ENCODE results near the gene ARHGAP6.

The ARHGAP6 gene

GRCh38 chrX:11311706-11312105 is 354.0 kb downstream of the ARHGAP6 start:
- Mint-ChIP-seq H3K27ac (no peak overlapping the region), H3K36me3 (ENCODE audit: low read depth) (no peaks in the 10 kb centered on the region), H3K4me1 (ENCODE audit: low read depth) (no peaks in the 10 kb centered on the region), H3K27me3 (peaks cover 2% of the 10 kb centered on the region), H3K4me3 (no peak overlapping the region), H3K9me3 (no peaks in the 10 kb centered on the region)
- intact Hi-C loops (cut with micrococcal nuclease), result no loop called here

- peaks cover 6% of the 10 kb centered on the region for H3K27me3 Mint-ChIP-seq
- H3K36me3 Mint-ChIP-seq (ENCODE audit: low read depth), result no peaks in the 10 kb centered on the region
- intact Hi-C loops (cut with micrococcal nuclease), result no loop called here
- H3K4me3 Mint-ChIP-seq, result no peak overlapping the region
- no peak overlapping the region for H3K27ac Mint-ChIP-seq
- H3K4me1 Mint-ChIP-seq (ENCODE audit: low read depth), result no peaks in the 10 kb centered on the region
- H3K9me3 Mint-ChIP-seq, result no peaks in the 10 kb centered on the region
These were observed 356.5 kb downstream of the ARHGAP6 start for GRCh38 chrX:11309220-11309619.

GRCh38 chrX:11305641-11306040 is 360.1 kb downstream of the ARHGAP6 start:
- H3K4me1 Mint-ChIP-seq (ENCODE audit: low read depth), result no peaks in the 10 kb centered on the region
- H3K4me3 Mint-ChIP-seq, result no peak overlapping the region
- intact Hi-C loops (cut with micrococcal nuclease), result no loop called here
- no peak overlapping the region for H3K27ac Mint-ChIP-seq
- peaks cover 4% of the 10 kb centered on the region for H3K27me3 Mint-ChIP-seq
- H3K9me3 Mint-ChIP-seq, result no peaks in the 10 kb centered on the region
- no peaks in the 10 kb centered on the region for H3K36me3 Mint-ChIP-seq (ENCODE audit: low read depth)

- H3K36me3 Mint-ChIP-seq (ENCODE audit: low read depth), result no peaks in the 10 kb centered on the region
- no peaks in the 10 kb centered on the region for H3K4me1 Mint-ChIP-seq (ENCODE audit: low read depth)
- H3K4me3 Mint-ChIP-seq, result no peak overlapping the region
- peaks cover 4% of the 10 kb centered on the region for H3K27me3 Mint-ChIP-seq
- intact Hi-C loops (cut with micrococcal nuclease), result no loop called here
- H3K27ac Mint-ChIP-seq, result no peak overlapping the region
- no peaks in the 10 kb centered on the region for H3K9me3 Mint-ChIP-seq
These were observed 360.9 kb downstream of the ARHGAP6 start for GRCh38 chrX:11304829-11305228.

GRCh38 chrX:11298600-11298999 is 367.1 kb downstream of the ARHGAP6 start:
- Mint-ChIP-seq H3K9me3 (no peaks in the 10 kb centered on the region), H3K27me3 (peaks cover 4% of the 10 kb centered on the region), H3K4me1 (ENCODE audit: low read depth) (peaks cover 8% of the 10 kb centered on the region), H3K27ac (no peak overlapping the region), H3K36me3 (ENCODE audit: low read depth) (no peaks in the 10 kb centered on the region), H3K4me3 (no peak overlapping the region)
- intact Hi-C loops (cut with micrococcal nuclease), result no loop called here

GRCh38 chrX:11296051-11296450 is 369.7 kb downstream of the ARHGAP6 start:
- no peaks in the 10 kb centered on the region for H3K9me3 Mint-ChIP-seq
- H3K4me3 Mint-ChIP-seq, result no peak overlapping the region
- no peaks in the 10 kb centered on the region for H3K36me3 Mint-ChIP-seq (ENCODE audit: low read depth)
- intact Hi-C loops (cut with micrococcal nuclease), result no loop called here
- H3K4me1 Mint-ChIP-seq (ENCODE audit: low read depth), result peaks cover 8% of the 10 kb centered on the region
- no peak overlapping the region for H3K27ac Mint-ChIP-seq
- H3K27me3 Mint-ChIP-seq, result peaks cover 5% of the 10 kb centered on the region

GRCh38 chrX:11293113-11293512 is 372.6 kb downstream of the ARHGAP6 start, which contains the start of gene AMELX:
Gene AMELX (plus strand): TSS chrX:11293413. CDS start chrX:11294789, 1,376 bp downstream.
- Mint-ChIP-seq H3K4me3 (no peak within 1 kb of the TSS), H3K4me1 (ENCODE audit: low read depth) (peaks cover 8% of the 10 kb centered on the region), H3K27ac (no peak within 1 kb of the TSS), H3K27me3 (peaks cover 5% of the 10 kb centered on the region), H3K9me3 (no peaks in the 10 kb centered on the region), H3K36me3 (ENCODE audit: low read depth) (no peaks in the 10 kb centered on the region)
- intact Hi-C loops (cut with micrococcal nuclease), result no loop called here

- H3K27me3 Mint-ChIP-seq, result peaks cover 3% of the 10 kb centered on the region
- intact Hi-C loops (cut with micrococcal nuclease), result no loop called here
- no peaks in the 10 kb centered on the region for H3K9me3 Mint-ChIP-seq
- peaks cover 3% of the 10 kb centered on the region for H3K4me1 Mint-ChIP-seq (ENCODE audit: low read depth)
- no peak overlapping the region for H3K27ac Mint-ChIP-seq
- H3K4me3 Mint-ChIP-seq, result no peak overlapping the region
- no peaks in the 10 kb centered on the region for H3K36me3 Mint-ChIP-seq (ENCODE audit: low read depth)
These were observed 375.2 kb downstream of the ARHGAP6 start for GRCh38 chrX:11290416-11291102.

- no peaks in the 10 kb centered on the region for H3K9me3 Mint-ChIP-seq
- H3K4me3 Mint-ChIP-seq, result no peak overlapping the region
- no peaks in the 10 kb centered on the region for H3K36me3 Mint-ChIP-seq (ENCODE audit: low read depth)
- no peak overlapping the region for H3K27ac Mint-ChIP-seq
- intact Hi-C loops (cut with micrococcal nuclease), result no loop called here
- peaks cover 1% of the 10 kb centered on the region for H3K27me3 Mint-ChIP-seq
- H3K4me1 Mint-ChIP-seq (ENCODE audit: low read depth), result no peaks in the 10 kb centered on the region
These were observed 378.2 kb downstream of the ARHGAP6 start for GRCh38 chrX:11287505-11287904.

GRCh38 chrX:11285651-11286050 is 380.1 kb downstream of the ARHGAP6 start:
- intact Hi-C loops (cut with micrococcal nuclease), result no loop called here
- Mint-ChIP-seq H3K27me3 (no peaks in the 10 kb centered on the region), H3K4me1 (ENCODE audit: low read depth) (no peaks in the 10 kb centered on the region), H3K4me3 (no peak overlapping the region), H3K36me3 (ENCODE audit: low read depth) (no peaks in the 10 kb centered on the region), H3K27ac (no peak overlapping the region), H3K9me3 (no peaks in the 10 kb centered on the region)

GRCh38 chrX:11282043-11282442 is 383.7 kb downstream of the ARHGAP6 start:
- H3K27ac Mint-ChIP-seq, result no peak overlapping the region
- no peaks in the 10 kb centered on the region for H3K27me3 Mint-ChIP-seq
- H3K9me3 Mint-ChIP-seq, result no peaks in the 10 kb centered on the region
- intact Hi-C loops (cut with micrococcal nuclease), result no loop called here
- H3K4me1 Mint-ChIP-seq (ENCODE audit: low read depth), result no peaks in the 10 kb centered on the region
- no peaks in the 10 kb centered on the region for H3K36me3 Mint-ChIP-seq (ENCODE audit: low read depth)
- no peak overlapping the region for H3K4me3 Mint-ChIP-seq

GRCh38 chrX:11273544-11273943 is 392.2 kb downstream of the ARHGAP6 start:
- Mint-ChIP-seq H3K4me1 (ENCODE audit: low read depth) (no peaks in the 10 kb centered on the region), H3K9me3 (no peaks in the 10 kb centered on the region), H3K36me3 (ENCODE audit: low read depth) (no peaks in the 10 kb centered on the region), H3K27ac (no peak overlapping the region), H3K4me3 (no peak overlapping the region), H3K27me3 (peaks cover 2% of the 10 kb centered on the region)
- intact Hi-C loops (cut with micrococcal nuclease), result no loop called here

- no peaks in the 10 kb centered on the region for H3K9me3 Mint-ChIP-seq
- no peak overlapping the region for H3K27ac Mint-ChIP-seq
These were observed 392.9 kb downstream of the ARHGAP6 start for GRCh38 chrX:11272863-11273262.

GRCh38 chrX:11272290-11272689 is 393.4 kb downstream of the ARHGAP6 start:
- H3K27ac Mint-ChIP-seq, result no peak overlapping the region
- no peaks in the 10 kb centered on the region for H3K9me3 Mint-ChIP-seq
- H3K4me3 Mint-ChIP-seq, result no peak overlapping the region
- no peaks in the 10 kb centered on the region for H3K4me1 Mint-ChIP-seq (ENCODE audit: low read depth)
- intact Hi-C loops (cut with micrococcal nuclease), result no loop called here
- no peaks in the 10 kb centered on the region for H3K36me3 Mint-ChIP-seq (ENCODE audit: low read depth)
- H3K27me3 Mint-ChIP-seq, result peaks cover 2% of the 10 kb centered on the region

More at GRCh38 chrX:11272863-11273262, 392.9 kb downstream of the ARHGAP6 start:
- intact Hi-C loops (cut with micrococcal nuclease), result no loop called here
- peaks cover 2% of the 10 kb centered on the region for H3K27me3 Mint-ChIP-seq
- H3K4me3 Mint-ChIP-seq, result no peak overlapping the region
- H3K36me3 Mint-ChIP-seq (ENCODE audit: low read depth), result no peaks in the 10 kb centered on the region
- H3K4me1 Mint-ChIP-seq (ENCODE audit: low read depth), result no peaks in the 10 kb centered on the region

GRCh38 chrX:11269996-11270395 is 395.7 kb downstream of the ARHGAP6 start:
- no peaks in the 10 kb centered on the region for H3K36me3 Mint-ChIP-seq (ENCODE audit: low read depth)
- no peaks in the 10 kb centered on the region for H3K4me1 Mint-ChIP-seq (ENCODE audit: low read depth)
- intact Hi-C loops (cut with micrococcal nuclease), result no loop called here
- H3K27ac Mint-ChIP-seq, result no peak overlapping the region
- H3K9me3 Mint-ChIP-seq, result no peaks in the 10 kb centered on the region
- H3K4me3 Mint-ChIP-seq, result no peak overlapping the region
- peaks cover 2% of the 10 kb centered on the region for H3K27me3 Mint-ChIP-seq

Measured in dendritic cell treated with granulocyte-macrophage colony-stimulating factor and Interleukin-4, amounts not matched to agents 40 ng/mL and 50 ng/mL, for 4 days (primary cell).